Prostate gland (tissue), 2 donors: ENCODE measurements around the gene CDH8. TPM values are rescaled to one million over a fixed set of nuclear protein-coding genes. Genes with fewer than 3 reads are reported as not detected.

ENCODE experiments used
- DNase-seq: peaks from one replicate; pipeline ENCODE4 v3.0.0-alpha.2; 2019; ENCODE audit warnings: low spot score
- H3K27ac ChIP-seq, 2 donors: fragments of 200-600 bp; sonication (generic); 2 replicates each; pipeline ENCODE4 v1.5.1; 2017 to 2019
- H3K27me3 ChIP-seq: fragments of 200-600 bp; sonication (generic); replicated peaks from 2 replicates; pipeline ENCODE4 v1.5.1; 2019; ENCODE audit not compliant: insufficient read depth
- H3K36me3 ChIP-seq, 2 donors: fragments of 200-600 bp; sonication (generic); 1 replicate in 1 of 2; 2 replicates in 1 of 2; pipeline versions ENCODE4 v1.5.1 to v1.8.1; 2017 to 2019
- H3K4me1 ChIP-seq: fragments of 200-600 bp; sonication (generic); replicated peaks from 2 replicates; pipeline ENCODE4 v1.5.1; 2019
- H3K4me3 ChIP-seq, 2 donors: fragments of 200-600 bp; sonication (generic); 2 replicates each; pipeline ENCODE4 v1.5.1; 2017 to 2019
- H3K9me3 ChIP-seq: fragments of 200-600 bp; sonication (generic); 2 replicates; pipeline ENCODE4 v1.5.1; 2017
- POLR2A ChIP-seq: fragments of 450-650 bp; IDR thresholded peaks from one replicate; pipeline ENCODE4 v1.6.1; 2016; ENCODE audit warnings: antibody characterized with exemption, mild to moderate bottlenecking
- POLR2AphosphoS5 ChIP-seq: sonication (generic); formaldehyde crosslinking; IDR thresholded peaks from one replicate; pipeline ENCODE4 v1.6.1; 2017; ENCODE audit warnings: antibody characterized with exemption
- WGBS: methylation state at CpG from one replicate; pipeline ENCODE4 v1.1.5; 2018; 5-methylcytosine and 5-hydroxymethylcytosine counted together
- intact Hi-C: fragments of 100-400 bp; cut with DNase I; formaldehyde crosslinking; loops from one replicate; pipeline ENCODE4 v1.14.2; 2022
- total RNA-seq, 2 donors: library from RNA; depleted of rRNA; stranded (reverse); fragments of >200 nt; gene quantifications; one replicate each; pipeline ENCODE4 v1.1.0, GENCODE V29; 2016
- TF ChIP-seq, protein P1 (sequence below), 4 experiments: fragments of 200-600 bp in 2 of 4; fragments of 450-650 bp in 2 of 4; sonication (generic) in 2 of 4; IDR thresholded peaks; 1 replicate in 3 of 4; 2 replicates in 1 of 4; pipeline ENCODE4 v1.5.1; 2016 to 2019; ENCODE audit warnings: antibody characterized with exemption in 4 of 4, mild to moderate bottlenecking in 2 of 4, moderate library complexity in 2 of 4

The CDH8 gene
- total RNA-seq, 2 donors from 2014 or later: 1.0 to 3.1 TPM

GRCh38 chr16:61998460-61998859 lies 37.8 kb downstream of the CDH8 start:
- no peak overlapping the region for H3K27ac ChIP-seq
- 90% methylated on average over 2 of the region's 2 CpGs for WGBS
- H3K9me3 ChIP-seq: no peaks in the 10 kb centered on the region
- no peaks in the 10 kb centered on the region for H3K4me1 ChIP-seq
- TF ChIP-seq POLR2A: no peak
- TF ChIP-seq, protein P1, sequence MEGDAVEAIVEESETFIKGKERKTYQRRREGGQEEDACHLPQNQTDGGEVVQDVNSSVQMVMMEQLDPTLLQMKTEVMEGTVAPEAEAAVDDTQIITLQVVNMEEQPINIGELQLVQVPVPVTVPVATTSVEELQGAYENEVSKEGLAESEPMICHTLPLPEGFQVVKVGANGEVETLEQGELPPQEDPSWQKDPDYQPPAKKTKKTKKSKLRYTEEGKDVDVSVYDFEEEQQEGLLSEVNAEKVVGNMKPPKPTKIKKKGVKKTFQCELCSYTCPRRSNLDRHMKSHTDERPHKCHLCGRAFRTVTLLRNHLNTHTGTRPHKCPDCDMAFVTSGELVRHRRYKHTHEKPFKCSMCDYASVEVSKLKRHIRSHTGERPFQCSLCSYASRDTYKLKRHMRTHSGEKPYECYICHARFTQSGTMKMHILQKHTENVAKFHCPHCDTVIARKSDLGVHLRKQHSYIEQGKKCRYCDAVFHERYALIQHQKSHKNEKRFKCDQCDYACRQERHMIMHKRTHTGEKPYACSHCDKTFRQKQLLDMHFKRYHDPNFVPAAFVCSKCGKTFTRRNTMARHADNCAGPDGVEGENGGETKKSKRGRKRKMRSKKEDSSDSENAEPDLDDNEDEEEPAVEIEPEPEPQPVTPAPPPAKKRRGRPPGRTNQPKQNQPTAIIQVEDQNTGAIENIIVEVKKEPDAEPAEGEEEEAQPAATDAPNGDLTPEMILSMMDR (IDR thresholded peaks at IDR 0.05): no peak
- TF ChIP-seq POLR2AphosphoS5: no peak
- H3K4me3 ChIP-seq: no peak overlapping the region
- intact Hi-C loops: no loop called here
- H3K27me3 ChIP-seq: no peaks in the 10 kb centered on the region
- DNase-seq: no peak
- H3K36me3 ChIP-seq: no peaks in the 10 kb centered on the region

DNA sequence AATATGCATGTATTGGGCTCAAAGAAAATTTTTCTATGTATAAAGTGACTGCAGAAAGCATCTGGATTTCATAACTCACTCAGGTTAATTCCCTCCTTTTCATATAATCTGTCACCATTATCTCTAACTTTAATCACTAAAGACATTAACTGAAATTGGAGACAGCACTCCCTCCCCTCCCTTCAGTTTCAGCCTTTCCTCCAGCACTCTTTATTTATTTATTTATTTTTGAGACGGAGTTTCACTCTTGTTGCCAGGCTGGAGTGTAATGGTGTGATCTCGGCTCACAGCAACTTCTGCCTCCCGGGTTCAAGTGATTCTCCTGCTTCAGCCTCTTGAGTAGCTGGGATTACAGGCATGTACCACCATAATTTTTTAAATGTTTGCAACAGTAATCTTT lies 43.1 kb downstream of the CDH8 start:
- H3K4me3 ChIP-seq: no peak overlapping the region
- TF ChIP-seq POLR2A: no peak
- TF ChIP-seq POLR2AphosphoS5: no peak
- TF ChIP-seq, protein P1 (IDR thresholded peaks at IDR 0.05): no peak
- no peak overlapping the region for H3K27ac ChIP-seq
- H3K4me1 ChIP-seq: no peaks in the 10 kb centered on the region
- H3K9me3 ChIP-seq: no peaks in the 10 kb centered on the region
- DNase-seq: no peak
- intact Hi-C loops: no loop called here
- 35% methylated on average over 3 of the region's 3 CpGs for WGBS
- H3K27me3 ChIP-seq: no peaks in the 10 kb centered on the region
- no peaks in the 10 kb centered on the region for H3K36me3 ChIP-seq

DNA sequence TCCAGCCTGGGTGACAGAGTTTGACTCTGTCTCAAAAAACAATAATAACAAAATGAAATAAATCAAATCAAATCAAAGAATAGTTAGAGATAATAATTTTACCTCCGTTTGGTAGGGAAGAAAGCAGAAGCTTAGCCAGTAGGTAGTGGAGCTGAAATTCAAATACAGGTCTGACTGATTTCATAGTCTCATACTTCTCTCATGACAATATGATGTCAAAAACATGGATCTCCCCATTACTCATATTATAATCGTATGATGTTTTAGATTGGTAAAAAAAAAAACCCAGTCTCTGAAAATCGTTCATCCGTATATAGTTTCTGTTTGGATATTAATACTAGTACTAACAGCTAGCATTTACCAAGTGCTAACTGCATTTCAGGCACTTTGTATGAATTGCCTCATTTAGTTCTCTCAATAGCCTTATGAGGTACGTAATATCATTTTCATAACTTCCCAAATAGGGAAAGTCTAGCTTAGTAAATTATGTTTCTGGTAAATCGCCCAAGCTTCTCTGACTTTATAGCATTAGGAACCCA lies 48.7 kb downstream of the CDH8 start:
- Histone ChIP-seq H3K27me3 (no peaks in the 10 kb centered on the region), H3K9me3 (no peaks in the 10 kb centered on the region), H3K4me3 (no peak overlapping the region), H3K36me3 (no peaks in the 10 kb centered on the region), H3K27ac (no peak overlapping the region), H3K4me1 (no peaks in the 10 kb centered on the region)
- no peak for DNase-seq
- WGBS: 86% methylated on average over 6 of the region's 6 CpGs
- intact Hi-C loops: no loop called here
- TF ChIP-seq POLR2AphosphoS5 (no peak), POLR2A (no peak)
- TF ChIP-seq, protein P1 (IDR thresholded peaks at IDR 0.05): no peak

- TF ChIP-seq POLR2A (no peak), POLR2AphosphoS5 (no peak)
- TF ChIP-seq, protein P1 (IDR thresholded peaks at IDR 0.05): no peak
- no peak for DNase-seq
- H3K4me1 ChIP-seq: no peaks in the 10 kb centered on the region
- intact Hi-C loops: no loop called here
- no peaks in the 10 kb centered on the region for H3K36me3 ChIP-seq
- 56% methylated on average over 4 of the region's 4 CpGs for WGBS
- H3K27ac ChIP-seq: no peak overlapping the region
- H3K4me3 ChIP-seq: no peak overlapping the region
- no peaks in the 10 kb centered on the region for H3K9me3 ChIP-seq
- H3K27me3 ChIP-seq: no peaks in the 10 kb centered on the region
Measured at GRCh38 chr16:61969077-61969382, 67.2 kb downstream of the CDH8 start.

- TF ChIP-seq POLR2AphosphoS5 (no peak), POLR2A (no peak)
- TF ChIP-seq, protein P1 (IDR thresholded peaks at IDR 0.05): no peak
- intact Hi-C loops: no loop called here
- Histone ChIP-seq H3K4me1 (no peaks in the 10 kb centered on the region), H3K27me3 (no peaks in the 10 kb centered on the region), H3K27ac (no peak overlapping the region), H3K4me3 (no peak overlapping the region), H3K9me3 (no peaks in the 10 kb centered on the region), H3K36me3 (no peaks in the 10 kb centered on the region)
- 60% methylated on average over 7 of the region's 7 CpGs for WGBS
- no peak for DNase-seq
Measured at GRCh38 chr16:61968242-61969076, 67.8 kb downstream of the CDH8 start.
